ENCODE measurements around the gene CHFR.
"Not testable (repeated sequence)": the region's sequence is repeated elsewhere in the genome, so short reads cannot be mapped to it uniquely, and the experiment has no call there.

Gene CHFR

DNA sequence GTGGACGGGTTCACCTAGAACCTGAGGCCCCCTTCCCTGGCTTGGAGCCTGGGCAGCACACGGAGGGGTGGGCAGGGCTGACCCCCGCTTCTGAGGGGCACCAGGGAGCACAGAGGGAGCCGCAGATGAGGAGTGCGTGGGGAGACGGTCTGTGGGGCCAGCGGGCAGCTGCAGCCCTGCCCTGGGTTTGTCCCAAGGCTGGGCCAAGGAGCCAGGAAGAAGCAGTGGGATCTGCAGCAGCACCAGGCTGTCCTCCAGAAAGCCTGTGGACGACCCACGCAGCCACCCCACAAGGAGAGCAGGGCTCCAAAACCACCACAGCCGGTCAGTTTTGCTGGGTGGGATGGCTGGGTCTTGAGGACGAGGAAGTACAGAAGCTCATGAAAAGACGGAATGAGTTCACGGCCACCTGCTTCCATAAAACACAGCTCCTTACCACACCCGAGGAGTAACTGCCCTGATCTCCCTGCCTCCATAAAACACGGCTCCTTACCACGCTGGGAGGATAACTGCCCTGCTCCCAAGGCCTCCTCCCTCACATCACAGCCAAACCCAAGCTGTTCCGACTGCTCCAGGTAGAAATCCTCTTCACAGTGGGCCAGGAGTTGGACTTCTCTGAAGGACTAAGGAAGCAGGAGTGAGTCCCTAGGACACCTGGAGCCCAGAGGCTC is 48.9 kb downstream of the CHFR start:
- no peak for DNase-seq

DNA sequence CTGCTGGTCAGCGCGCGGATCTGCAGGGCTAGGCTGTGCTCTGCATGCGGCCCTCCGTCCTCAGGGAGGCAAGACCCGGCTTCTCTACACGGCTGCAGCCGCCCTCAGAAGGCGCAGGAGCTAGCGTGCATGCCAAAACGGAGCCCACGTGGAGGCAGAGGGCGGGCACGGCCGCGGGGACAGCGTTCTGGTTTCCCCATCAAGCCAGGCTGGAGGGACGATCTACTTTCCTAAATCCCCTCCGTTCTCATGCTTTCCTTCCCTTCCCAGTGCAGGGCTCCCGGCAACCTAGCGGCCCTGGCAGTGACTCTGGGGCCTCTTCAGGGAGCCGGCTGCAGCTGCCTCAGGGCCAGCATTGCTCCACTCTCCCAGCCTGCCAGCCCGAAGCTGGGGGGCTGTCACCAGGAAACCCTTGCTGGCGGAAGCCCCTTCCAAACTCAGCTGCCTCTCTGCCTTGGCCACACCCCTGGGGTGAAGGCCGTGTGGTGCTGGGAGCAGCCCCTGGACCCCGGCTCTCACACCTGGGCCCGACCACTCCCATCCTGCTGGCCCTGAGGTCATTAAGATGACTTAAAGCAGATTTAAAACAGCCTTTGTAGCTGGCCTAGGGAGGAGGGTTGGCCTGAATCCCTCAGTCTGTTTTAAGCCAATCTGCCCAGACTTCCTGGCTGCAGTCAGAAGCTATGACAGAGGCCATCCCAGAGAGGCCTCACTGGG is 49.6 kb downstream of the CHFR start:
- DNase-seq: no peak

DNA sequence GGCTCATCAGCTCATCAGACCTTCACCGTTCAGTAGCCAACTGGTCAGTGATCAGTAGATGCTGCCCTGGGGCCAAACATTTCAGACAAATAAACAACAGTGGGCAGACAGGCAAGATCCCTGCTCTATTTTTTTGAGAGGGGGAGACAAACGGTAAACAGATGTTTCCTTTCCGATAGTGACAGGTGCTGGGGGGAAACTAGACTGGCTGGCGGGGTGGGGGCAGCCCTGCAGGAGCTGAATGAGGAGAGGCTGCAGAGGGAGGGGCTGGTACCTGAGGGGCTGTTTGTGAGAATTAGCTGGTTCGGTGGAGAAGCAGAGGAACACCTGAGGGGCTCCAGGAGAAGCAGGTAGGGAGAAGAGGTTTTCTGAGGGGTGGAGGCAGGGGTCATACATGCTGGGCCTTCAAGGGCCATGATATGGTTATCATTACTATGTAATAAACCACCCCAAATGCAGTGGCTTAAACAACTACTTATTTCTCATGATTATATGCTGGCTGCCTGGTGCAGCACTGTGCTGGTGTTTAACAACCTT is 50.5 kb downstream of the CHFR start:
- peak; percentile 31 for DNase-seq

- not testable (repeated sequence) for DNase-seq
Observed at GRCh38 chr12:132836230-132836629, 51.2 kb downstream of the CHFR start.

- DNase-seq: no peak
Observed at GRCh38 chr12:132835076-132836025, 52.1 kb downstream of the CHFR start.

GRCh38 chr12:132834181-132834711 is 53.2 kb downstream of the CHFR start:
- DNase-seq: no peak

DNA sequence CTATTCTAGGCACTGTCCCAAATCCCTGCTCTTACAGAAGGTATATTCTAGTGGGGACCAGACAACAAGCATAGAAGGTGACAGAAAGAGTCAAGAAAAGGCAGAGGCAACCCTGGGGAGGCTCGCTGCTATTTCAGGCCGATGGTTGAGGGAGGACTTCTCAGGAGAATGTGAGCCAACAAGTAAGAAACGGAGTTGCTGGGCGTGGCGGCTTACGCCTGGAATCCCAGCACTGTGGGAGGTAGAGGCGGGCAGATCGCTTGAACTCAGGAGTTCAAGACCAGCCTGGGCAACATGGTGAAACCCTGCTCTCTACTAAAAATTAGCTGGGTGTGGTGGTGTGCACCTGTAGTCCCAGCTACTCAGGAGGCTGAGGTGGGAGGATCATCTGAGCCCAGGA is 54.1 kb downstream of the CHFR start:
- no peak for DNase-seq

- DNase-seq: no peak
Observed at GRCh38 chr12:132831771-132832170, 55.6 kb downstream of the CHFR start.

- peak; percentile 97 for DNase-seq
Observed at GRCh38 chr12:132828706-132829534, 58.5 kb downstream of the CHFR start, which contains the start of gene GOLGA3. Gene GOLGA3, minus strand, starts transcription at chr12:132828869. Its CDS starts 6,741 bp downstream, at chr12:132822128.

DNA sequence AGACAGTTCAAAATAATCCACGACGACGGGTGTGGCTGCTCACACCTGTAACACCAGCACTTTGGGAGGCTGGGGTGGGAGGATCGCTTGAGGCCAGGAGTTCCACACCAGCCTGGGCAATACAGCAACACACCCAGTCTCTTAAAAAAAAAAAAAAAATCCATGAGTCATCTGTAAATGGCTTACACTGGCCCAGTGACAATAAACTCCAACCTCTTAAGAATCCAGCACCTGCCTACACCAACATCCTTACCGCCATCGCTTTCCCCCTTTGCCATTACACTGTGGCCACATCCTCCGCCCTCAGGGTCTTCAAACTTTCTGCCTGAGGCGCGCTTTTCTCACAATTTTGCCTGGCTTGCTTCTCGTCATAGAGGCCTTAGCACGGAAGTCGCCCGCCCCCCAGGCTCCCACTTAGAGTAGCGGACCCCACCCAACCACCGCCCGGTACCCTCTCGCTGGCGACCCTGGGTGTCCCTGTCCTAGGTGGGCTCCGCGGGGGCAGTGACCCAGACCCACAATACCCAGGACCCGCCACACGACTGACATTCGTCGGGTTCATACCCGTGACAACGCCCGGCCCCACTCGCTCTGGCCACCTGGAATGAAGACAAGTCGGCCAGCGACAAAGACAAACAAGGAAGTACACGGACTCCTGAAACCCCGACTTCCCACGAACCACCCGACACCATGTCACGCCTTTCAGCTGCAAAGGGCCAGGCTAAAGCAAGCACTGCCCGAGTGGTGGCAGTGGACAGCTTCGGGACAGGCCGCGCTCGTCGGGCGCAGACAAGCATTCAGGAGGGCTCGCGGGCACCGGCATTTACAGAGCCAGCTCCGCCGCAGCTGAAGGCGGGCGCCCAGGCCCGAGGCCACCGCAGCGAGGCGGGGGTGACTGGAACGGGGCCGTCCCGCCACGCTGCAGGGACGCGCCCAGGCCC is 59.4 kb downstream of the CHFR start:
- DNase-seq: peak; percentile 36

DNA sequence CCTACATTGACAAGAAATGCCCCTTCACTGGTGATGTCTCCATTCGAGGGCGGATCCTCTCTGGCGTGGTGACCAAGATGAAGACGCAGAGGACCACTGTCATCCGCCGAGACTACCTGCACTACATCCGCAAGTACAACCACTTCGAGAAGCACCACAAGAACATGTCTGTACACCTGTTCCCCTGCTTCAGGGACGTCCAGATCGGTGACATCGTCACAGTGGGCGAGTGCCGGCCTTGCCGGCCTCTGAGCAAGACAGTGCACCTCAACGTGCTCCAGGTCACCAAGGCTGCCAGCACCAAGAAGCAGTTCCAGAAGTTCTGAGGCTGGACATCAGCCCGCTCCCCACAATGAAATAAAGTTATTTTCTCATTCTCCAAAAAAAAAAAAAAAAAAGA is 61.5 kb downstream of the CHFR start:
- DNase-seq: no peak

DNA sequence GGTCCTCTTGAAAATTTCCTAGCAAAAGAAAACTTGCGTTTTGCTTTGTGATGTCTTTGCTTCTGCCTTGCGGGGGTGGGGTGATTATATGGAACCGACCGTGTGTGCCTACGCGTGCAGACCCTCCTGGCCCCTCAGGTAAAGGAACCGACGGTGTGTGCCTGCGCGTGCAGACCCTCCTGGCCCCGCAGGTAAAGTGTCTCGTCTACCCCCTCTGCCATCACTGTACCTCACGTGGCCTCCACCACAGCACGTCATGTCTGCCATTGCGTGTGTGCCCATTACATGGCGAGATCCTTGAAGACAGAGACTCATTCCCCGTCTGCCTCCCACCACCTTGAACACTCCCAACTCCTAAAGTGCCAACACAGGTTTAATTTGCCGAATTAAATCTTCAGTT is 62.3 kb downstream of the CHFR start:
- no peak for DNase-seq

GRCh38 chr12:132824053-132824452 is 63.4 kb downstream of the CHFR start:
- no peak for DNase-seq

GRCh38 chr12:132818562-132818961 is 68.8 kb downstream of the CHFR start:
- no peak for DNase-seq

DNA sequence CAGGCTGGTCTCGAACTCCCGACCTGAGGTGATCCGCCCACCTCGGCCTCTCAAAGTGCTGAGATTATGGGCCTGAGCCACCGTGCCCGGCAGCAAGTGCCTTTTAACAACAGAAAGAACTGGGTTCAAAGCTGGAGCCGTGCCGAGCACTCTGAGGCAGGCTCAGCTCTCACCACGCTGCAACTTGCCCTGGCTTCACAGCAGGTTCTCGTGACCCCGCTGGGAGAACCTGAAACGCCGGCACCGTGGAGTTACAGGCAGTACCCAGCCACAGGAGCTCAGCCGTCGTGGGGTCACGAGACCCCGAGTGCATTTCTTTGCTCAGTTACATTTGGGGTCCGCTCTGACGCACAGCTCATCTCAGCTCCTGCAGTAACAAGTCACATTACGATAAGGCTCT is 73.2 kb downstream of the CHFR start:
- DNase-seq: no peak

- no peak for DNase-seq
Observed at GRCh38 chr12:132813443-132813842, 74.0 kb downstream of the CHFR start.

DNA sequence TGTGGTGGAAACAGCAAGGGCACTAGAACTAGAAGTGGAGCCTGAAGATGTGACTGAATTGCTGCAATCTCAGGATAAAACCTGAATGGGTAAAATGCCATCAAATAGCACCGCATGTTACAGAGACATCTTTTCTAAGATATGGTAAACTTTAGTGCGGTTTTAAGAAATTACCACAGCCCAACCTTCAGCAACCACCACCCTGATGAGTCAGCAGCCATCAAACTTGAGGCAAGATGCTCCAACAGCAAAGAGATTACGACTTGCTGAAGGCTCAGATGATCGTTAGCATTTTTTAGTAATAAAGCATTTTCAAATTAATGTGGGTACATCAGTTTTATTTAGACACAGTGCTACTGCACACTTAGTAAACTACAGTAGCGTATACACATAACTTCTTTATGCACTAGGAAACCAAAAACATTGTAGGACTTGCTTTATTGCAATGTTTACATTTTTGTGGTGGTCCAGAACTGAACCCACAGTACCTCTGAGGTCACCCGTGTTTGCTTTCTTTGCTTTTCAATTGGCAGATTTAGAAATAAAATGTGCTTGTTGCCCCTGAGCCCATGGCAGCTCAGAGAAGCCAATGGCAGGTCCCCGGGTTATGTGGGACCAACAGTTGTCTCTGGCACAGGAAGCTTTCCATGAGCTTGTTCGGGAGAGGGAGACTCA is 74.6 kb downstream of the CHFR start:
- no peak for DNase-seq

DNA sequence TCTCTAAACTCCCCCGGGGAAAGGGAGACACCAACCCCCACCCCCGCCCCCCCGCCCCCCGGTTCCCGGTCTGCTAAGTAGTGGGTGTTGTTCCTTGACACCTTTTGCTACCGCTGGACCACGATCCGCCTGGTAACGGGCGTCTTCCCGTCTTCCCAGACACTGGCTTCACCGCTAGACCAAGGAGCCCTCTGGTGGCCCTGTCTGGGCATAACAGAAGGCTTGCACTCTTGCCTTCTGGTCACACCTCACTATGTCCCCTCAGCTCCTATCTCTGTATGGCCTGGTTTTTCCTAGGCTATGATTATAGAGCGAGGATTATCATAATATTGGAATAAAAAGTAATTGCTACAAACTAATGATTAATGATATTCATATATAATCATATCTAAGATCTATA is 78.0 kb downstream of the CHFR start:
- DNase-seq: peak; percentile 14

GRCh38 chr12:132807295-132808092 is 79.9 kb downstream of the CHFR start:
- DNase-seq: no peak

Data from eye (tissue), 1 donor.